Hair follicle dermal papilla cell (primary cell): ENCODE data around the gene ARPC5L. TPM values are rescaled to one million over a fixed set of nuclear protein-coding genes. Genes with fewer than 3 reads are reported as not detected.

Experiments used
- small RNA-seq: library from RNA; depleted of rRNA; stranded (forward); fragments of <200 nt; gene quantifications from one replicate; pipeline ENCODE3, GENCODE V24; 2012
- total RNA-seq: library from RNA; depleted of rRNA; stranded (reverse); fragments of >200 nt; gene quantifications from 2 replicates; pipeline ENCODE4 v1.2.3, GENCODE V29; 2012

The ARPC5L gene
- 7.1 and 8.3 TPM in 2 replicates for total RNA-seq

GRCh38 chr9:124861342-124862229, at the start of gene ARPC5L, which contains the start of gene RPL35:
Gene ARPC5L, plus strand, starts transcription at chr9:124862130. Its CDS starts 7,161 bp downstream, at chr9:124869291.
Gene RPL35, minus strand, starts transcription at chr9:124861957. Its CDS starts 45 bp downstream, at chr9:124861912.

DNA sequence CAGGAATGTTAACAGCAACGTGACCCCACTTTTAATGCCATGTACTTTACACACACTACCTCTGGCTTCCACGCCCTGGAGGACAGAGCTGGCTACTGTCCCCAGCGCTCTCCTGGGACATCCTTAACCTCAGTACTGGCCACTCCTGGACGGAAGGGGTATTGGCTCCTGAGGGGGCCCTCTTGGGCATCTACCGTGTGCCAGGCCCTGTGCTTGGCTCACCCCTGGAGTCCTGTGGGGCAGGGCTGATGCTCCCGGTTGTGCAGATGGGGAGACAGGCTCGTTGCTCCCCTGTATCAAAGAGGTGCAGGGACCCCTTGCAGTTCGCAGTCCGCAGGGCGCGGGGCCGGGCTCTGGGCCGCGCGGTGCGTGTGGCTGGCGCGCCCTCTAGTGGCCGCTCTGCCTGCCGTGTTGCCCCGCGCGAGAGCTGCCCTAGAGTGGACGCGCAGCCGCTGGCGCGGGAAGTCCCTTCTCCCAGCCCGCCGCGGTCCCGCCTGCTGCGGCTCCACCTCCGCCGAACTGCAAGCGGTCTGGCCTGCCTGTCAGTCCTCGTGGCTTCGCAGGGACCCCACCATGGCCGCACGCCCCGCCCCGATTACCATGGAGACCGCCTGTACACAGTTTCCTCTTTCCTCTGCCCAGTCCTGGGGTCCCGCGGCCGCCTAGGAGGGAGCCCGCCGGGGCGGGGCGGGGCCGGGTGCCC, 8.9 kb upstream of the ARPC5L start, which contains the start of gene WDR38:
WDR38 (plus strand) TSS at position 632 of the 703 bp plus-strand sequence. CDS start 72 bp downstream, outside the sequence.

Small RNA genes lying within 50 kb of the gene (small RNA-seq; reads per million reads assigned to genes)
- not detected for gene RNU4-82P

Other genes starting within 250 kb of the ARPC5L start
- 0.65 and 0.97 TPM in 2 replicates for gene NR6A1, start 90.8 kb upstream of the ARPC5L start, total RNA-seq
- gene OLFML2A, start 85.0 kb upstream of the ARPC5L start, total RNA-seq: 24.7 and 47.6 TPM in 2 replicates
- not detected in 2 replicates for gene WDR38, start 8.7 kb upstream of the ARPC5L start, total RNA-seq
- gene RPL35, start 173 bp upstream of the ARPC5L start, total RNA-seq: 1,053 and 1,407 TPM in 2 replicates
- gene GOLGA1, start 79.0 kb downstream of the ARPC5L start, total RNA-seq: 10.4 and 13.6 TPM in 2 replicates